Activated CD8-positive, alpha-beta memory T cell treated with anti-CD3 and anti-CD28 coated beads, Interleukin-2, amount 10 ng/mL, durations not matched to agents 7 days and 5 days (primary cell): Measurements from ENCODE around the gene AATF. TPM values are rescaled to one million over a fixed set of nuclear protein-coding genes. Genes with fewer than 3 reads are reported as not detected.
A peak's percentile ranks its signal among the peaks of the same experiment; 100 is the strongest.

ENCODE experiments used
- ATAC-seq: fragments of 150-1000 bp; cut with Tn5 transposase; one replicate; pipeline ENCODE4 v1.10.0; 2021; ENCODE audit warnings: moderate library complexity
- CTCF ChIA-PET: fragments of 350-600 bp; sonication (Branson Sonifier 250); formaldehyde crosslinking; loops from one replicate; lab custom pipeline; 2021; ENCODE audit warnings: antibody characterized with exemption; lab: Charles Lee
- DNase-seq: peaks from one replicate; pipeline ENCODE4 v3.0.0-alpha.2; 2020
- H3K27ac Mint-ChIP-seq: one replicate; pipeline ENCODE4 v1.8.0; 2021; ENCODE audit warnings: mild to moderate bottlenecking, mixed read lengths
- H3K27me3 Mint-ChIP-seq: one replicate; pipeline ENCODE4 v1.8.0; 2021; ENCODE audit warnings: mixed read lengths
- H3K36me3 Mint-ChIP-seq: one replicate; pipeline ENCODE4 v1.8.0; 2021; ENCODE audit warnings: mild to moderate bottlenecking, mixed read lengths
- H3K4me1 Mint-ChIP-seq: one replicate; pipeline ENCODE4 v1.8.0; 2021; ENCODE audit warnings: mixed read lengths
- H3K4me3 Mint-ChIP-seq: one replicate; pipeline ENCODE4 v1.8.0; 2021; ENCODE audit warnings: mild to moderate bottlenecking, moderate library complexity, mixed read lengths
- H3K9me3 Mint-ChIP-seq: one replicate; pipeline ENCODE4 v1.8.0; 2022; ENCODE audit warnings: low read depth, mixed read lengths
- total RNA-seq, 2 experiments: library from RNA; stranded (reverse); gene quantifications; one replicate each; pipeline ENCODE4 v1.2.3, GENCODE V29; 2021

Gene AATF
- total RNA-seq, 2 experiments from 2014 or later: 78.7 to 84.5 TPM

- CTCF ChIA-PET: no interaction called here
- DNase-seq (no peak), ATAC-seq (no peak)
- no peak overlapping the region for H3K27ac Mint-ChIP-seq
- no peaks in the 10 kb centered on the region for H3K4me1 Mint-ChIP-seq
- H3K9me3 Mint-ChIP-seq: no peaks in the 10 kb centered on the region
- H3K4me3 Mint-ChIP-seq: no peak overlapping the region
- H3K27me3 Mint-ChIP-seq: no peaks in the 10 kb centered on the region
- peaks cover 62% of the 10 kb centered on the region for H3K36me3 Mint-ChIP-seq
Observed at GRCh38 chr17:36993227-36993626, 44.5 kb downstream of the AATF start.

- DNase-seq (no peak), ATAC-seq (no peak)
- Mint-ChIP-seq H3K27me3 (no peaks in the 10 kb centered on the region), H3K4me1 (no peaks in the 10 kb centered on the region), H3K9me3 (no peaks in the 10 kb centered on the region), H3K4me3 (no peak overlapping the region), H3K27ac (no peak overlapping the region), H3K36me3 (peaks cover 61% of the 10 kb centered on the region)
- CTCF ChIA-PET: no interaction called here
Observed at GRCh38 chr17:36994438-36994837, 45.7 kb downstream of the AATF start.

- CTCF ChIA-PET: no interaction called here
- Mint-ChIP-seq H3K9me3 (peaks cover 9% of the 10 kb centered on the region), H3K27ac (no peak overlapping the region), H3K4me3 (no peak overlapping the region), H3K4me1 (no peaks in the 10 kb centered on the region), H3K27me3 (no peaks in the 10 kb centered on the region), H3K36me3 (peaks cover 74% of the 10 kb centered on the region)
- ATAC-seq (no peak), DNase-seq (no peak)
Observed at GRCh38 chr17:36999471-36999870, 50.7 kb downstream of the AATF start.

GRCh38 chr17:37016780-37017179 lies 68.0 kb downstream of the AATF start:
- Mint-ChIP-seq H3K4me1 (no peaks in the 10 kb centered on the region), H3K27ac (no peak overlapping the region), H3K27me3 (no peaks in the 10 kb centered on the region), H3K9me3 (no peaks in the 10 kb centered on the region), H3K36me3 (peaks cover 12% of the 10 kb centered on the region), H3K4me3 (no peak overlapping the region)
- DNase-seq: no peak
- CTCF ChIA-PET: interaction anchor here (1.0 kb wide), 1 partner anchor 31 kb away, joined by 4 read pairs; no protein-coding TSS in a partner anchor
- ATAC-seq: no peak

GRCh38 chr17:37017404-37017803 lies 68.7 kb downstream of the AATF start:
- H3K4me1 Mint-ChIP-seq: no peaks in the 10 kb centered on the region
- no peaks in the 10 kb centered on the region for H3K27me3 Mint-ChIP-seq
- H3K4me3 Mint-ChIP-seq: no peak overlapping the region
- no peak overlapping the region for H3K27ac Mint-ChIP-seq
- CTCF ChIA-PET: interaction anchor here (1.0 kb wide), 1 partner anchor 30 kb away, joined by 4 read pairs; no protein-coding TSS in a partner anchor
- DNase-seq (no peak), ATAC-seq (no peak)
- H3K36me3 Mint-ChIP-seq: peaks cover 15% of the 10 kb centered on the region
- no peaks in the 10 kb centered on the region for H3K9me3 Mint-ChIP-seq

- Mint-ChIP-seq H3K9me3 (no peaks in the 10 kb centered on the region), H3K27me3 (no peaks in the 10 kb centered on the region), H3K36me3 (peaks cover 19% of the 10 kb centered on the region), H3K27ac (no peak overlapping the region), H3K4me3 (no peak overlapping the region), H3K4me1 (peaks cover 5% of the 10 kb centered on the region)
- CTCF ChIA-PET: interaction anchor here (1.9 kb wide), 1 partner anchor 28 kb away, joined by 6 read pairs; no protein-coding TSS in a partner anchor
- ATAC-seq: no peak
- DNase-seq: no peak
Observed at GRCh38 chr17:37019117-37019740, 70.5 kb downstream of the AATF start.

- Mint-ChIP-seq H3K4me3 (no peak overlapping the region), H3K27me3 (no peaks in the 10 kb centered on the region), H3K4me1 (peaks cover 9% of the 10 kb centered on the region), H3K9me3 (no peaks in the 10 kb centered on the region), H3K27ac (no peak overlapping the region), H3K36me3 (peaks cover 22% of the 10 kb centered on the region)
- DNase-seq: no peak
- ATAC-seq: no peak
- CTCF ChIA-PET: interaction anchor here (1.9 kb wide), 1 partner anchor 28 kb away, joined by 6 read pairs; no protein-coding TSS in a partner anchor
Observed at GRCh38 chr17:37019741-37020129, 71.0 kb downstream of the AATF start.

GRCh38 chr17:37024181-37024637 lies 75.5 kb downstream of the AATF start:
- CTCF ChIA-PET: no interaction called here
- DNase-seq (no peak), ATAC-seq (no peak)
- Mint-ChIP-seq H3K27ac (no peak overlapping the region), H3K4me3 (no peak overlapping the region), H3K27me3 (no peaks in the 10 kb centered on the region), H3K36me3 (peaks cover 29% of the 10 kb centered on the region), H3K9me3 (no peaks in the 10 kb centered on the region), H3K4me1 (peaks cover 30% of the 10 kb centered on the region)

GRCh38 chr17:37025238-37025637 lies 76.5 kb downstream of the AATF start:
- CTCF ChIA-PET: no interaction called here
- H3K27ac Mint-ChIP-seq: peak overlapping the region; percentile 8
- ATAC-seq (no peak), DNase-seq (no peak)
- no peak overlapping the region for H3K4me3 Mint-ChIP-seq
- H3K9me3 Mint-ChIP-seq: no peaks in the 10 kb centered on the region
- H3K4me1 Mint-ChIP-seq: peaks cover 30% of the 10 kb centered on the region
- peaks cover 24% of the 10 kb centered on the region for H3K36me3 Mint-ChIP-seq
- H3K27me3 Mint-ChIP-seq: no peaks in the 10 kb centered on the region

GRCh38 chr17:37025847-37026530 lies 77.2 kb downstream of the AATF start:
- Mint-ChIP-seq H3K27me3 (no peaks in the 10 kb centered on the region), H3K4me3 (no peak overlapping the region), H3K9me3 (no peaks in the 10 kb centered on the region), H3K27ac (peak overlapping the region; percentile 75), H3K36me3 (peaks cover 20% of the 10 kb centered on the region), H3K4me1 (peaks cover 30% of the 10 kb centered on the region)
- ATAC-seq (peak; percentile 97), DNase-seq (peak; percentile 66)
- CTCF ChIA-PET: no interaction called here

GRCh38 chr17:37026531-37026869 lies 77.7 kb downstream of the AATF start:
- H3K36me3 Mint-ChIP-seq: peaks cover 22% of the 10 kb centered on the region
- no peaks in the 10 kb centered on the region for H3K9me3 Mint-ChIP-seq
- peaks cover 30% of the 10 kb centered on the region for H3K4me1 Mint-ChIP-seq
- H3K27me3 Mint-ChIP-seq: no peaks in the 10 kb centered on the region
- no peak for DNase-seq
- CTCF ChIA-PET: no interaction called here
- peak overlapping the region; percentile 43 for H3K27ac Mint-ChIP-seq
- no peak for ATAC-seq
- no peak overlapping the region for H3K4me3 Mint-ChIP-seq

- no peak overlapping the region for H3K27ac Mint-ChIP-seq
- H3K4me1 Mint-ChIP-seq: peaks cover 30% of the 10 kb centered on the region
- CTCF ChIA-PET: interaction anchor here (1.2 kb wide), 1 partner anchor 12 kb away, joined by 3 read pairs; no protein-coding TSS in a partner anchor
- no peaks in the 10 kb centered on the region for H3K27me3 Mint-ChIP-seq
- H3K9me3 Mint-ChIP-seq: no peaks in the 10 kb centered on the region
- ATAC-seq (no peak), DNase-seq (no peak)
- H3K36me3 Mint-ChIP-seq: peaks cover 22% of the 10 kb centered on the region
- H3K4me3 Mint-ChIP-seq: no peak overlapping the region
Observed at GRCh38 chr17:37028040-37028439, 79.3 kb downstream of the AATF start.

GRCh38 chr17:37031493-37032083 lies 82.8 kb downstream of the AATF start:
- Mint-ChIP-seq H3K4me3 (no peak overlapping the region), H3K4me1 (peaks cover 2% of the 10 kb centered on the region), H3K36me3 (peaks cover 19% of the 10 kb centered on the region), H3K27me3 (no peaks in the 10 kb centered on the region), H3K9me3 (no peaks in the 10 kb centered on the region), H3K27ac (no peak overlapping the region)
- ATAC-seq: no peak
- DNase-seq: no peak
- CTCF ChIA-PET: no interaction called here
